SK-N-SH treated with all-trans-retinoic acid at 6 μM for 48 hours (cell line): Measurements from ENCODE around the gene DNAL4.
A peak's percentile ranks its signal among the peaks of the same experiment; 100 is the strongest.

ENCODE experiments used
- ATAC-seq: fragments of 200-7000 bp; cut with Tn5 transposase; 3 replicates; pipeline ENCODE4 v1.9.1; 2020; ENCODE audit warnings: mild to moderate bottlenecking, moderate library complexity
- ARNTL ChIP-seq: fragments of 450-650 bp; formaldehyde crosslinking; IDR thresholded peaks from 2 replicates; pipeline ENCODE4 v1.5.0; 2020; ENCODE audit warnings: low read depth, mild to moderate bottlenecking, moderate library complexity, borderline replicate concordance
- BACH2 ChIP-seq: fragments of 250-450 bp; sonication (Bioruptor Pico); IDR thresholded peaks from 2 replicates; pipeline ENCODE4 v1.9.0; 2021; ENCODE audit warnings: mild to moderate bottlenecking, borderline replicate concordance
- CREB5 ChIP-seq: fragments of 250-450 bp; sonication (Bioruptor Pico); IDR thresholded peaks from 2 replicates; pipeline ENCODE4 v1.5.1; 2020; ENCODE audit warnings: low read depth, mild to moderate bottlenecking, moderate library complexity
- CSDC2 ChIP-seq: fragments of 250-450 bp; sonication (Bioruptor Pico); IDR thresholded peaks from 2 replicates; pipeline ENCODE4 v1.5.0; 2020; ENCODE audit warnings: mild to moderate bottlenecking, moderate library complexity
- CSRNP3 ChIP-seq: fragments of 250-450 bp; sonication (Bioruptor Pico); IDR thresholded peaks from 2 replicates; pipeline ENCODE4 v1.5.1; 2021; ENCODE audit warnings: mild to moderate bottlenecking, moderate library complexity
- GLIS3 ChIP-seq: fragments of 250-450 bp; sonication (Bioruptor Pico); IDR thresholded peaks from 2 replicates; pipeline ENCODE4 v1.5.0; 2020; ENCODE audit warnings: mild to moderate bottlenecking, moderate library complexity
- ISL1 ChIP-seq: fragments of 250-450 bp; sonication (Bioruptor Pico); IDR thresholded peaks from 2 replicates; pipeline ENCODE4 v2.1.2; 2022; ENCODE audit warnings: mild to moderate bottlenecking, moderate library complexity
- OSR1 ChIP-seq: fragments of 250-450 bp; sonication (Bioruptor Pico); IDR thresholded peaks from 2 replicates; pipeline ENCODE4 v1.8.0; 2022; ENCODE audit warnings: moderate library complexity, mild to moderate bottlenecking, inconsistent platforms
- PATZ1 ChIP-seq: fragments of 250-450 bp; sonication (Bioruptor Pico); IDR thresholded peaks from 2 replicates; pipeline ENCODE4 v1.8.0; 2020; ENCODE audit warnings: mild to moderate bottlenecking, moderate library complexity, borderline replicate concordance
- POU6F1 ChIP-seq: fragments of 250-450 bp; sonication (Bioruptor Pico); IDR thresholded peaks from 2 replicates; pipeline ENCODE4 v1.8.0; 2021; ENCODE audit warnings: low read depth, mild to moderate bottlenecking, moderate library complexity, borderline replicate concordance
- PPARA ChIP-seq: fragments of 250-450 bp; sonication (Bioruptor Pico); IDR thresholded peaks from 2 replicates; pipeline ENCODE4 v1.5.0; 2020; ENCODE audit warnings: mild to moderate bottlenecking, borderline replicate concordance
- TCF4 ChIP-seq: fragments of 250-450 bp; sonication (Bioruptor Pico); IDR thresholded peaks from 2 replicates; pipeline ENCODE4 v1.8.0; 2021; ENCODE audit warnings: mild to moderate bottlenecking, moderate library complexity, borderline replicate concordance
- TOX ChIP-seq: fragments of 250-450 bp; sonication (Bioruptor Pico); IDR thresholded peaks from 2 replicates; pipeline ENCODE4 v1.8.0; 2021; ENCODE audit warnings: mild to moderate bottlenecking, moderate library complexity, borderline replicate concordance
- TSHZ2 ChIP-seq: fragments of 250-450 bp; sonication (Bioruptor Pico); IDR thresholded peaks from 2 replicates; pipeline ENCODE4 v1.5.0; 2020; ENCODE audit warnings: mild to moderate bottlenecking, moderate library complexity
- ZC3H10 ChIP-seq: fragments of 250-450 bp; sonication (Bioruptor Pico); IDR thresholded peaks from 2 replicates; pipeline ENCODE4 v1.5.1; 2021; ENCODE audit warnings: mild to moderate bottlenecking, moderate library complexity
- ZFP3 ChIP-seq: fragments of 250-450 bp; sonication (Bioruptor Pico); IDR thresholded peaks from 2 replicates; pipeline ENCODE4 v1.5.0; 2020; ENCODE audit warnings: mild to moderate bottlenecking, moderate library complexity
- ZFP30 ChIP-seq: fragments of 450-650 bp; formaldehyde crosslinking; IDR thresholded peaks from 2 replicates; pipeline ENCODE4 v1.5.0; 2022; ENCODE audit warnings: mild to moderate bottlenecking, moderate library complexity
- ZNF565 ChIP-seq: fragments of 450-650 bp; formaldehyde crosslinking; conservative IDR thresholded peaks from 2 replicates; pipeline ENCODE4 v1.5.0; 2020; ENCODE audit warnings: low read depth, mild to moderate bottlenecking, moderate library complexity
- ZNF70 ChIP-seq: fragments of 450-650 bp; formaldehyde crosslinking; IDR thresholded peaks from 2 replicates; pipeline ENCODE4 v1.5.0; 2020; ENCODE audit warnings: mild to moderate bottlenecking, moderate library complexity

Gene DNAL4

GRCh38 chr22:38733329-38733723 lies 60.6 kb downstream of the DNAL4 start:
- no peak for TF ChIP-seq ZNF70 (CRISPR knock-in tag)
- no peak for TF ChIP-seq ARNTL (CRISPR knock-in tag)
- TF ChIP-seq OSR1 (CRISPR knock-in tag) = no peak
- TF ChIP-seq CSRNP3 (CRISPR knock-in tag) = no peak
- TF ChIP-seq CREB5 (CRISPR knock-in tag) = no peak
- TF ChIP-seq ZFP30 (CRISPR knock-in tag) = no peak
- no peak for TF ChIP-seq ZNF565 (CRISPR knock-in tag)
- no peak for TF ChIP-seq ZFP3 (CRISPR knock-in tag)
- no peak for TF ChIP-seq PPARA (CRISPR knock-in tag)
- peak; percentile 64; the same call in 2 of the 3 replicates for ATAC-seq

GRCh38 chr22:38732251-38732815 lies 61.6 kb downstream of the DNAL4 start:
- TF ChIP-seq ZNF565 (CRISPR knock-in tag) (no peak), BACH2 (CRISPR knock-in tag) (no peak), CREB5 (CRISPR knock-in tag) (no peak), POU6F1 (CRISPR knock-in tag) (no peak), ZC3H10 (CRISPR knock-in tag) (no peak), TCF4 (CRISPR knock-in tag) (no peak), ISL1 (CRISPR knock-in tag) (no peak), CSRNP3 (CRISPR knock-in tag) (no peak), TOX (no peak), TSHZ2 (no peak), PPARA (CRISPR knock-in tag) (no peak), CSDC2 (CRISPR knock-in tag) (no peak), OSR1 (CRISPR knock-in tag) (no peak), PATZ1 (CRISPR knock-in tag) (no peak), ZFP3 (CRISPR knock-in tag) (no peak), GLIS3 (CRISPR knock-in tag) (no peak), ZFP30 (CRISPR knock-in tag) (no peak)
- no peak for ATAC-seq
